GM15510 (cell line): ENCODE results near the gene NKX6-1.

Experiments used
- POLR2A ChIP-seq: IDR thresholded peaks from 3 replicates; pipeline ENCODE4 v1.6.1; 2011; ENCODE audit warnings: borderline replicate concordance; ENCODE audit not compliant: insufficient read length; ENCODE audit errors: extremely low read depth

NKX6-1 gene

DNA sequence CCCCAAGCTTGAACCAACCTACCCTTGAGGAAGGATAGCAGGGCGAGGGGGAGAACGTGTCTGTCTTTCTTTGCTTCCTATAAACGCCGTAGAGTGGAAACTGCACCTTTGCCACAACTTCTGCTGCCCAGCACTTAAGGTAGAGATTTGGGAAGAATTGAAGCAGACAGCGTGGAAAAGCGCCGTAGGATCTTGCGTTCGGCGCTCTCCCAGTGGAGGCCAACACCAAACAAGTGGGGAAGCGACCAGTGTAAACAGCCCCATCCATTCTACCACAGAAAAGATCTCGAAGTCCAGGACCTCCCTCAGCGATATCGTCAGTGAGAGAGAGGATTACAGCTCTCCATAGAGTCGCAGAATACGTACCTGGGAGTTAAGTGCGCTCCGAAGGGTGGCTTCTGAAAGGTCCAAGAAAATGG lies 3.9 kb upstream of the NKX6-1 start:
- TF ChIP-seq POLR2A = no peak

DNA sequence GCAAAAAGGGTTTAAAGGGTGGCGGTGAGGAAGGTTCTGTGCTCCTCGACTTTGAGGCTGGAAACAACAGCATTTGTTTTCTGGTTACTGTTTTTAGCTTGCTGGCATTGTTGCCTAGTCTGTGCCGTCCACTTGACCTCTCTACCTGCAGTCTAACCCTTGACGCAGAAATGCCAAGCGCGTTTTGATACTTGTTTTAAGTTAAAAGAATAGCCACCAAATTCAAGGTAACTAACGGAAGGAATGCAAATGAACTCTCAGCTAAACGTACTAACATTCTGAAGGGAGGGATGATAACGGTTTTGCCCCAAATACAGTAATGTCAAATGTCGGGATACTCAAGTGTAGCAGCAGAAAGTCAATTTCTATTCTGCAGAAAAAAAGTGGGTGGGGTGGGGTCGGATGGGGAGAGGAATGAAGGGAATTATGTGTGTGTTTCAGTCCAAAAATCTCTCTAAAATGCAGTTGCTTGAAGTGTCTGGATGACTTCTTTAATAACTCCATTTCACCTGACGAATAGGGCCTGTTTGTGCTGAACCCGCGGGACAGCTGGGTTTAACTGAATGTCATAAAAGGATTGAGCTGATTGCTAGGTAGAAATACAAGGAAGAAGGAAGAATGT lies 3.4 kb upstream of the NKX6-1 start:
- TF ChIP-seq POLR2A = no peak

DNA sequence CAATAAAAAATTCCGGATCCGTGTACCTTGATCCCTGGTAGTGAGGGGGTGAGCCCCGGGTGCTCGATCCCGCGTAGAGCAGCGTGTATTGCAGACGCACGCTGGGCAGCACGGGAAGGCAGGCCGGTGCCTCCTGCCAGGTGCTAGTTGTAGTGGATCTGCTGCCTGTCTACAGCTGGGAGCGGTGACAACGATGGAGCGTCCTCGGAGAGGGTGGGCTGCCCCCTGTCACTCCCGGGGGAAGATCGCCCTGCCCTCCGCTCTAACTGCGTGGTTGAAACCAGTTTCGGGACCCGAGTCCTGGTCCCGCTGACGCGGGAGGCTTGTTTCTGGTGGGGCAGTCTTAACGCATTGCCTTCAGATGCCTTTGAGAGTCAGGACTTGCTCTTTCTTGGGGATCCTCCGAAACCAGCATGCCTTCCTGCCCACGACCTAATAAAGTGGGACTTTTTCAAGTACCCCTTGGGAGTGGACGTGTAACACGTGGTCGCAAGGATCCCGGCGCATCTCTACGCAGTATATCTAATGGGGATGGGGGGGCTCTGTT lies 2.7 kb upstream of the NKX6-1 start:
- no peak for TF ChIP-seq POLR2A

DNA sequence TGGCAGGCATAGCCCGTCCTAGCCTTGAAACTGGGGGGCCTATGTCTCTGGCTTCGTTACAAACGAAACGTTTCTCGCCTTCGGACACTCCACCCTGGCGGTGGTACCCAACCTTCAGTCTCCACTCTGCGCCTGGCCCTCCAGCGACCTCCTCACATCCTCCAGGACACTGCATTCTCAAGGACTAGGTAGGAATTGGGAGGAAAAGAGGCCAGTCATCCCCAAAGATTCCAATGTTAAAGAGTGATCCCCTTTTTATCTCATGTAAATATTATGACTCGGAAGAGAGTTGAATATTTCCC lies 2.1 kb upstream of the NKX6-1 start:
- no peak for TF ChIP-seq POLR2A

DNA sequence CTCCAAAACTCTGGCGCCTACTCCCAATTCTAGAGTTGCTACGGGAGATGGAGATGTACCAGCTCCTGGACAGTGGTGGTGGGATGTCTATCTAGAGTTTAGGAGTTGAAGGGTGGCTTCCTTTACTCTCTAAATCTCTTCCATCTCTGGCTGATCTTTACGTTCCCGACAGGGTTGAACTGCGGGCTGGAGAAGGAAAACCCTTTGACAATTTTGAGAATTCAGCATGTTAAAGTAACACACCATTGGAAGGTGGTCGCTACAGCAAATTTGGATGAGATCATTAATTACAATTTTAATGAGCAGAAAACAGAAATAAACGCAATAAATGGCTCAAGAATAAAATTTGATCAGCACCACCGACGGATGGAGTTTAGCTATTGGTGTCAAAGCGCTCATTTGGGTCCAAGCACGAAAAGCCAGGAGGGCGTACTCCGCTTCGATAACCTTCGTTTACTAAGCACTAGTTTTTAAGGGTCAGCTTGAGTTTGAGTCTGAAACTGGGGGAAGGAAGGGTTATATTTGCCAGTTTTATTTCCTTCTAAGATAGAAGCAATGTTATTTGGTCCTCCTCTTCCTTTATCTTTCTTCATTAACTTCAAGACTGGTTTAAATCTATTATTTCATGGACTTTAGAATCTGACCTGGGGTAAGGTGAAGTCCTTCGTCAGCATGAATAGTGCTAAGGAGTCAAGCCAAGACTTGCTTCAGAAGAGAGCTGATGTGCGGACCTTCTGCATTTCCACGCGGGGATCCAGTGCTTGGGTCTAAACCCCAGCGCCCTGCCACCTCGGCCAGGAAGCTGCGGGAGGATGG lies 1.5 kb upstream of the NKX6-1 start:
- no peak for TF ChIP-seq POLR2A

DNA sequence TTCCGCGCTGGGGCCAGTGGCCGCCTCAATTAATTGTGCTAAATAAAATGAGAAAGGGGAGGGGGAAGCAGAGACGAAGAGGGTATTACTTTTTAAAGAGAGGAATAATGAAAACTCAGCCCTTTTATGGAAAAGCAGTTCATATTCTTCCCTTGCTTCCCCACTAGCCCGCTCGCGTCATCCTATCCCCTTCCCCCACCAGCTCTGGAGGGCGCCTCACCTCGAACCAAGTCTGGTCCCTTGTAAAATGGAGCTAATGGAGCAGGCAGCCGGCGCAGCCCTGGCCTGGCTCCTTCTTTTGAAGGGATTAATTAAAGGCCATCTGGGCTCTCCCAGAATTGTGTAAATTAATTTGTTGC lies 511 bp upstream of the NKX6-1 start:
- TF ChIP-seq POLR2A = no peak

DNA sequence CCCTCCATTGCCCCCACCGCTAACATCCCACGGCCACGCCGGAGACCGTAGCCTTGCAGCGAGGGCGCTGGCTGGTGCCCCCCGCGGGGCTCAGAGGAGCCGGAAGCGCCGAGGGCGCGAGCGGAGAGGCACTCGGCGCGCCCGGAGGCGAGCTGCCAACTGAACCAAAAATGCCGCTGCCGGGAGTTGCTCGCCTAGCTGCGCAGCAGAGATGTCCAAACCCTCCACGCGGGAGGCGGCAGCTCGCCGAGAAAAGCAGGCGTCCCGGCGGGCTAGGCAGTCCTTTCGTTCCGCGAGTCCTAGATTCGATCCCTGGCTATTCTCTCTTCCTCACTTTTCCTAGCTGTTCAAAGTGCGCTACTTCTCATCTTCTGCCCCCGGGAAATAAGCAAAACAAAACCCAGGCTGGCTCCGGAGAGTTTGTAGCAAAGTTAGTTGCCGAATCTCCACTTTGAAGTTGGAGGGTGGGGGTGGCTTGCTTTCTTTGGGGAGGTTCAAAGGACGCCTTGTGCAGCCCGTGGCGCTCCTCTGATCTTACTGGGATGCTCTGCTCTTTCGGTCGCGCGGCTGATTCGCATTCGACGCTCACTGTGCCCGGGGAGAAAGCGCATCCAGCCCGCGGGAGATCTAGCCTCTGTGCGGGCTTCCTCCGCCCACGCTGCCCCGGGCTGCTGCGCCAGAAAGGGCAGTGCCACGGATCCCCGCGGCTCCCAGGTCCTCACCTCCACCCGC lies 723 bp downstream of the NKX6-1 start:
- no peak for TF ChIP-seq POLR2A

DNA sequence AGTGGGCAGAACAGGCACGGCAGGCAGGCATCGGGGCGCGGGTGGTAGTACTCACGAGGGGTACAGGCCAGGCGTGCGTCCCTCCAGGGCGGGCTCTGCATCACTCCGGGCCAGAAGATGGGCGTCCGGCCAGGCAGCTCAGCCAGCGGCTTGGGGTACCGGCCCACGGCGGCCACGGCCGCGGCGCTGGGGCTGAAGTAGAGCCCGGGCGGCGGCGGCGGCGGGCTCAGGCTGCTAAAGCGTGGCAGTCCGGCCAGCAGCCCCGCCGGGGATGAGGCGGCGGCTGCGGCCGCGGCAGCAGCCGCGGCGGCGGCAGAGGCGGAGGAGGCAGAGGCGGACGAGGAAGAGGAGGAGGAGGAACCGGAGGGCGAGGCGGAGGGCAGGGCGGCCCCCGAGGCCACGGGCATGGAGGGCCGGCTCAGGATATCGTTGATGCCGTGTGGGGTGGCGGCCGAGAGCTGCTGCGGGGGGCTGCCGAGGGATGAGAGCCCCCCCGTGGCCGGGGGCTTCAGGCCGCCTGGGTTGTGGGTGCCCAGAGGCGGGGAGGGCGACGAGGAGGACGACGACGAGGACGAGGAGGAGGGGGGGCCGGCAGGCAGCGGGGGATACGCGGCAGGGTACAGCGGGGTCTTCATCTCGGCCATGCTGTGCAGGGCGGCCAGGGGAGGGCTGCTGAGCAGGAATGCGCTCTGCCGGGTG lies 1.4 kb downstream of the NKX6-1 start:
- TF ChIP-seq POLR2A = no peak

DNA sequence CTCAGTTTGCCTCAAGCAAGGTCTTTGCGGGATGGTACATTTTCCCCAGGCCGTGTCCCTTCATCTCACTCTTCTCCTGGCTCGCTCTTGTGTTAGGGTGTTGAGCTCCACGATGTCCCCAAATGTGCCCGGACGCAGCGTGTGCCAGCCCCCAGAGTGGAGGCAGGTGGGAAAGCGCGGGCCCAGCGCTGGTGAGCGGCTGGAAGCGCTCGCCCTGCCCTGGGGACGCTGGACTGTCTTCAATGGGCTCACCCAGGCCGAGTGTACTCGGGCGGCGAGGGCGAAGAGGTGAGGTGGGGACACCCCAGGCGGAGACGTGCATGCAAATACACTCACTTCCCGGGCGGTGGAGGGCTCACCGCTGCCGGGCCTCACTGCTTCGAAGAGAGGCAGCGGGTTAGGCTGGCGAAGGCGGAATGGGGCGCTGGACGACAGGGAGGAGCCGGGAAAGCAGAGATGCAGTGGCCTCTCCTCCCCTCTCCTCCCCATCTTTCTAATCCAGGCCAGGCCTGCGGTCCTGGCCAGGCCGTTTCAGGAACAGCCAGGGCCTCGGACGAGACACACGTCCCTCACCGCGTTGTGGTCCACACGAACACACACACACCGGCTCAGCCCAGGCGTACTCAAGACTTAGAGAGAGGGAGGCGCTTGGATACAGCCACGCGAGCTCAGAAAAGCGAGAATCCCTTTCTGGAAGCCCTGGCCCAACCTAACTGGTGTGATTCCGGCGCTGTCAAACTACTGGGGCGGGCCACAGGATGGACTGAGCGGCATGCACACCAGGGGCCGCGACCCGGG lies 2.2 kb downstream of the NKX6-1 start:
- TF ChIP-seq POLR2A = no peak

DNA sequence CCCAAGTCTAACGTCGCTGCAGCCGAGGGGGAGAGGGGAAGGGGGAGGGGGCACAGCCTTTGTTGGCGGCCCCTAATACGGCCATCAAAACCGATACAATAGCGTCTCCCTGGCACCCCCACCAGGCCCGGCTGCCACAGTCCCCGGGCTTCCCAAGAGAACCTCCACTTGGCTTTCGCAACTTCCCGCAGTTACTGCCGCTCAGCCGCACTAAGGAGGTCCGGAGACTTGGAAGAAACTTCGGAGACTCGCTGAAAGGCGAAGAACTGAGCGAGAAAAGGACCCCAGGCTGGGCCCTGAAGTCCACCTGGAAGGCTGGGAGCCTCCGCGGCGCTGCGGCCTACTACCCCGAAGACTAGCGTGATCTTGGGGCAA lies 2.8 kb downstream of the NKX6-1 start:
- no peak for TF ChIP-seq POLR2A

DNA sequence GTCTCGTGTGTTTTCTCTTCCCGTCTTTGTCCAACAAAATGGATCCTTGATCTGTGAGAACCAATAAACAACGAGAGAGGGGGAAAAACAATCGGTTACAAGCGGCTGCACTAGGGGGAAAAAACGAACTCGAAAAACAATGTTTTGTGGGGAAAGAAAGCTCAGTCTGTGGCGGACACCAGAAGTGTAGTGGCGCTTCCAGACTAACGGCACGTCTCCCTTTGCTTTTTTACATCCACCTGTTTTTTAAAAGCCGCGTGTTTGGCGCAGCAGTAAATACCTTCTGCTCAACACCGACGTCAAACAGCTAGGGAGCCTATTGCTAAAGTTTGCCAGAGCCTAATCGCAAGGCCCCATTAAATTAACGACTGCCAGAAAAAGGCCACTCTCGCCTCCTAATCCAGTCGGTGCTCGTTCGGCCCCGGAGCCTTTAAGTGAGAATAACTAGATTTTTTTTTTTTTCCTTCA lies 3.3 kb downstream of the NKX6-1 start:
- no peak for TF ChIP-seq POLR2A

DNA sequence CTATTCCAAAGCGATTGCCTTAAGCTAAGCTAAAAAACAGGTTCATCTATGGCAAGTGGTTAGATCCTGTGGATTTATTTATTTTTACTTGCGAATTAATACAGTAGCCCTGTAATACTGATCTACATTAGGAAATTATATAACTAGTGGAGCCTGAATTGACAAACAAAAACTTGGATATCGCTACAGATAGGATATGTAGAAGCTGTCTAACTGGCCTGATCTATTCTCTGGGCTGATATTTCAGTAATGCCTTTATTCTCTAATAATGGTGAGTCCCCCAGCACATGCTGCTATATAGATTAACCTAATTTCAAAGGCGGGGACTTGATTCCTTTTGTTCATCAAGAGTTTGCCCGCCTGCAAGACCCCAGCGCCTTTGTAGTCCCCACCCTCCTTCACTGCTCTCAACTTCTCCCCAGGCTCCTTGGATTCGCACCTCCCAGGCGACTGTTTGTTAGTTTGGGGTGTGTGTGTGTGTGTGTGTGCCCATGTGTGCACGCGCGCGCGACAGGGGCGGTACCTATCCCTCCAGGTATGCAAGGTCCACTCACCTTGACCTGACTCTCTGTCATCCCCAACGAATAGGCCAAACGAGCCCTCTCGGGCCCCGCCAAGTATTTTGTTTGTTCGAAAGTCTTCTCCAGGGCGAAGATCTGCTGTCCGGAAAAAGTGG lies 3.8 kb downstream of the NKX6-1 start:
- no peak for TF ChIP-seq POLR2A

DNA sequence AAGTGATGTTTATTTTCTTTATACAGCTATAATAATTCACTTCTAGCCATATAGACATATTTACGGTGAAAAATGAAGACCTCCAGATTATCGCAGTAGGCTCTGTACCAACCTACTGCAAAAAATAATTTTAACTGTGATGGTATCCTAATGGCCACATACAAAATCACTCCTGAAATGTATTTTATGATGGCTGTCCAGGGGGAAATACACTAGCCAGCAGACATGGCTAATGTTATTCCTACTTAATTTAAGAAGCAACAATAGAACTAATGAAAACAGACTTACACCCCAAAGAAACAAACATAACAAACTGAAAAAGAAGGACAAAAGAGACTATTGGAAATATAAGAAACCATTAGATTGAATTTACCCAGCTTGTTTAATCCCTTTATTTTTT lies 4.6 kb downstream of the NKX6-1 start:
- TF ChIP-seq POLR2A = no peak

DNA sequence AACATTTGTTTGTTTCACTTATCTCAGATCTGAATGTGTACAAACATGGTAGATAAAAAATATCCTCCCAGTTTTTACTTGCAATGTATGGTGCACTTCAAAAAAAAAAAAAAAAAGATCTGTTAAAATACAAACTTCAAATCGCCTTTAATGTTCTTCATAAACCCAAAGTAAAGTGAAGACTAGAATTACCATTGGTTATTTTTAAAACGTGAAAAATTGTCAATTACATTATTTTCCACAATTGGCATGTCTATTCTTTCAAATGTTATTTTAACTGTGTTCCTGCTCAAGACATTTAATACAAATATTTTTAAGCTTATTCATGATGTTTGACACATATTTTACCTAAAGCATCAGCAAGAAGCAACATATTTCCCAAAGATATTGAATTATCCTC lies 5.0 kb downstream of the NKX6-1 start:
- TF ChIP-seq POLR2A = no peak

DNA sequence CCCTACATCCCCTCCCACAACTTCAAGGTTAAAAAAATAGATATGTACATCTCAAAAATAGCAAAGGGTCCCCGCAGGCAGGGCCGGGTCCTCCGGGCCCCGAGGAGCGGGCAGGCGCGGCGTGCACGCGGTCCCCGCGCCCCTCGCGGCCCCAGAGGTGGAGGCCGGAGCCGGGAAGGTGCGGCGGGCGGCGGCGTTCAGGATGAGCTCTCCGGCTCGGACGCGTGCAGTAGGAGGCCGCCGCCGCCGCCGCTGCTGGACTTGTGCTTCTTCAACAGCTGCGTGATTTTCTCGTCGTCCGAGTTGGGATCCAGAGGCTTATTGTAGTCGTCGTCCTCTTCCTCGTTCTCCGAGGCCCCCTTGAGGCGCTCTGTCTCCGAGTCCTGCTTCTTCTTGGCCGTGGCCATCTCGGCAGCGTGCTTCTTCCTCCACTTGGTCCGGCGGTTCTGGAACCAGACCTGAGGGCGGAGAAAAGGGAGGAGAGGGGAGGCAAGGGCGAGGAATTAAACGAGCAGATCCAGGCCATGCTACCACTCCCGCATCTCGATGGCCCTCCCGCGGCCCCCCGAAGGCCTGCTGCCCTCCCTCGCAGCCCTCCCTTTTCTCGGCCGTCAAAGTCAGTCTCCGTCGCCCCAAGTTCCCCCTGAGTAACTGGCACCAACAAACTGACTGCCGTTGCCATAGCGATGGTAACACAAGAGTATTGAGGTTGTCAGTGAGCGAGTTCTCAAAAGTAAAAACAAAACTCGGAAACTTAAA lies 5.8 kb downstream of the NKX6-1 start:
- TF ChIP-seq POLR2A = no peak
